BJ (cell line): Measurements from ENCODE around the gene MON1A. TPM values are rescaled to one million over a fixed set of nuclear protein-coding genes. Genes with fewer than 3 reads are reported as not detected.
"Not testable (repeated sequence)": the region's sequence is repeated elsewhere in the genome, so short reads cannot be mapped to it uniquely, and the experiment has no call there.

Experiments
- CTCF ChIA-PET: fragments of 350-600 bp; formaldehyde crosslinking; extraction: SDS; loops from one replicate; lab custom pipeline; 2021; ENCODE audit warnings: antibody characterized with exemption, inconsistent platforms; lab: Yijun Ruan, JAX
- POLR2A ChIA-PET: fragments of 300-600 bp; sonication (Branson Sonifier 250); formaldehyde crosslinking; extraction: SDS; loops from one replicate; lab custom pipeline; 2021; ENCODE audit warnings: antibody characterized with exemption; lab: Charles Lee
- DNase-seq: peaks from one replicate; pipeline ENCODE4 v3.0.0-alpha.2; 2011; ENCODE audit warnings: low read depth
- H3K27me3 ChIP-seq: 2 replicates; pipeline ENCODE4 v1.6.0; 2011; ENCODE audit warnings: low read length; ENCODE audit not compliant: control insufficient read depth, insufficient read depth
- H3K36me3 ChIP-seq: 2 replicates; pipeline ENCODE4 v1.5.1; 2011; ENCODE audit warnings: low read length; ENCODE audit not compliant: control insufficient read depth, insufficient read depth
- H3K4me3 ChIP-seq: 2 replicates; pipeline ENCODE4 v1.5.1; 2011; ENCODE audit warnings: low read depth, mild to moderate bottlenecking, control low read depth, low read length
- CTCF ChIP-seq: IDR thresholded peaks from 2 replicates; pipeline ENCODE4 v1.5.1; 2011; ENCODE audit warnings: low read depth, mild to moderate bottlenecking, control low read depth, inconsistent platforms, low read length, moderate library complexity; ENCODE audit not compliant: insufficient read depth
- polyA plus RNA-seq: library from polyadenylated mRNA; depleted of rRNA; stranded (reverse); fragments of >200 nt; gene quantifications from 2 replicates; pipeline ENCODE4 v1.2.3, GENCODE V29; 2011

Gene MON1A
- polyA plus RNA-seq, 1 experiment: 14.1 TPM

- ChIA-PET CTCF (interaction anchor here (0.7 to 6.7 kb wide), 13 partner anchors 9 to 367 kb away, joined by 3 to 43 read pairs (median 4); partner anchors contain the start of genes INKA1, IP6K1 and MON1A), POLR2A (interaction anchor here (0.6 kb wide), 1 partner anchor 103 kb away, joined by 5 read pairs; the partner anchor contains the start of gene INKA1)
- Histone ChIP-seq H3K27me3 (no peaks in the 10 kb centered on the region), H3K4me3 (peak overlapping the region; percentile 19; the same call in 1 of the 2 replicates), H3K36me3 (peaks cover 5% of the 10 kb centered on the region)
- TF ChIP-seq CTCF: peak; percentile 85
- DNase-seq: no peak
Observed at GRCh38 chr3:49906073-49906743, 23.4 kb downstream of the MON1A start.

GRCh38 chr3:49904448-49904847, 25.2 kb downstream of the MON1A start:
- DNase-seq, H3K36me3 ChIP-seq, H3K4me3 ChIP-seq, POLR2A ChIA-PET, H3K27me3 ChIP-seq: not testable (repeated sequence)
- CTCF ChIA-PET: interaction anchor here (1.5 kb wide), 1 partner anchor 365 kb away, joined by 3 read pairs; no protein-coding TSS in a partner anchor

GRCh38 chr3:49903451-49904424, 25.9 kb downstream of the MON1A start, which contains the start of gene MST1R:
Gene MST1R (minus strand): TSS chr3:49903873. CDS start chr3:49903609, 264 bp downstream.
- Histone ChIP-seq H3K36me3 (no peaks in the 10 kb centered on the region; the same call in 1 of the 2 replicates), H3K27me3 (no peaks in the 10 kb centered on the region), H3K4me3 (peak within 1 kb of the TSS; percentile 26)
- ChIA-PET CTCF (no interaction called here), POLR2A (no interaction called here)
- no peak for TF ChIP-seq CTCF
- DNase-seq: no peak

GRCh38 chr3:49902511-49903345, 26.9 kb downstream of the MON1A start:
- no peak for TF ChIP-seq CTCF
- Histone ChIP-seq H3K27me3 (no peaks in the 10 kb centered on the region), H3K36me3 (no peaks in the 10 kb centered on the region), H3K4me3 (no peak overlapping the region)
- ChIA-PET POLR2A (no interaction called here), CTCF (interaction anchor here (0.6 to 1.5 kb wide), 2 partner anchors 18 to 99 kb away, joined by 4 read pairs; partner anchors contain the start of gene INKA1)
- no peak for DNase-seq
